ENCODE results near the gene IL34. TPM values are rescaled to one million over a fixed set of nuclear protein-coding genes. Genes with fewer than 3 reads are reported as not detected.
"Not testable (repeated sequence)": the region's sequence is repeated elsewhere in the genome, so short reads cannot be mapped to it uniquely, and the experiment has no call there.

Gene IL34
- 0.12 and 0.29 TPM in 2 replicates for total RNA-seq (2014; rRNA removed; shearing (Covaris generic))

GRCh38 chr16:70646260-70647241 is at the start of gene IL34:
Gene IL34, plus strand, starts transcription at chr16:70646559. Its CDS starts 389 bp downstream, at chr16:70646948.
- DNase-seq (ENCODE audit: low read depth), result no peak

GRCh38 chr16:70597135-70597835 is 49.1 kb upstream of the IL34 start:
- no peak for DNase-seq (ENCODE audit: low read depth)

- no peak for DNase-seq (ENCODE audit: low read depth)
Observed at GRCh38 chr16:70598937-70599503, 47.3 kb upstream of the IL34 start.

GRCh38 chr16:70600730-70601129 is 45.6 kb upstream of the IL34 start:
- DNase-seq (ENCODE audit: low read depth), result no peak

GRCh38 chr16:70601576-70602575 is 44.5 kb upstream of the IL34 start:
- no peak for DNase-seq (ENCODE audit: low read depth)

GRCh38 chr16:70602831-70603230 is 43.5 kb upstream of the IL34 start:
- DNase-seq (ENCODE audit: low read depth), result no peak

- no peak for DNase-seq (ENCODE audit: low read depth)
Observed at GRCh38 chr16:70604407-70605282, 41.7 kb upstream of the IL34 start.

- no peak for DNase-seq (ENCODE audit: low read depth)
Observed at GRCh38 chr16:70605283-70605657, 41.1 kb upstream of the IL34 start.

GRCh38 chr16:70608521-70608920 is 37.8 kb upstream of the IL34 start:
- no peak for DNase-seq (ENCODE audit: low read depth)

GRCh38 chr16:70610273-70611223 is 35.8 kb upstream of the IL34 start:
- DNase-seq (ENCODE audit: low read depth), result no peak

- no peak for DNase-seq (ENCODE audit: low read depth)
Observed at GRCh38 chr16:70611224-70611598, 35.1 kb upstream of the IL34 start.

- DNase-seq (ENCODE audit: low read depth), result no peak
Observed at GRCh38 chr16:70611785-70612303, 34.5 kb upstream of the IL34 start.

- no peak for DNase-seq (ENCODE audit: low read depth)
Observed at GRCh38 chr16:70612931-70613330, 33.4 kb upstream of the IL34 start.

- DNase-seq (ENCODE audit: low read depth), result no peak
Observed at GRCh38 chr16:70614208-70614951, 32.0 kb upstream of the IL34 start.

- no peak for DNase-seq (ENCODE audit: low read depth)
Observed at GRCh38 chr16:70615945-70616344, 30.4 kb upstream of the IL34 start.

- DNase-seq (ENCODE audit: low read depth), result not testable (repeated sequence)
Observed at GRCh38 chr16:70621864-70622263, 24.5 kb upstream of the IL34 start.

- no peak for DNase-seq (ENCODE audit: low read depth)
Observed at GRCh38 chr16:70627696-70628095, 18.7 kb upstream of the IL34 start.
